Endothelial cell of umbilical vein (primary cell): ENCODE data around the gene MCM7.

ENCODE experiments used
- EZH2 ChIP-seq: IDR thresholded peaks from 2 replicates; pipeline ENCODE4 v1.6.1; 2012; ENCODE audit warnings: borderline replicate concordance, low read depth, mild to moderate bottlenecking, moderate library complexity, low read length, inconsistent platforms; ENCODE audit not compliant: severe bottlenecking
- FOS ChIP-seq: IDR thresholded peaks from 2 replicates; pipeline ENCODE4 v1.6.1; 2011; ENCODE audit warnings: mild to moderate bottlenecking, low read length, moderate library complexity, borderline replicate concordance; ENCODE audit not compliant: insufficient read depth
- GATA2 ChIP-seq: IDR thresholded peaks from 2 replicates; pipeline ENCODE4 v1.7.0; 2011; ENCODE audit warnings: low read depth, mild to moderate bottlenecking, moderate library complexity, mixed read lengths, low read length; ENCODE audit not compliant: insufficient read length, insufficient read depth
- POLR2A ChIP-seq: IDR thresholded peaks from 2 replicates; pipeline ENCODE4 v1.6.1; 2012; ENCODE audit warnings: low read depth, mild to moderate bottlenecking, control low read depth, low read length
- POLR2AphosphoS5 ChIP-seq: IDR thresholded peaks from 2 replicates; pipeline ENCODE4 v1.6.1; 2012; ENCODE audit warnings: low read depth, mild to moderate bottlenecking, control low read depth, low read length, moderate library complexity; ENCODE audit not compliant: insufficient read depth
- TF ChIP-seq, protein P1 (sequence below), 2 donors: IDR thresholded peaks; 1 replicate in 1 of 2; 2 replicates in 1 of 2; pipeline ENCODE4 v1.5.1; 2011; ENCODE audit warnings: low read length in 2 of 2, mild to moderate bottlenecking in 2 of 2, moderate library complexity in 2 of 2, control low read depth in 1 of 2, inconsistent platforms in 1 of 2, low read depth in 1 of 2; ENCODE audit not compliant: insufficient read depth in 1 of 2; ENCODE audit errors: extremely low read depth in 1 of 2
- TF ChIP-seq, protein P2 (sequence below): IDR thresholded peaks from 2 replicates; pipeline ENCODE4 v1.6.1; 2011; ENCODE audit not compliant: insufficient read depth, insufficient read length

DNA sequence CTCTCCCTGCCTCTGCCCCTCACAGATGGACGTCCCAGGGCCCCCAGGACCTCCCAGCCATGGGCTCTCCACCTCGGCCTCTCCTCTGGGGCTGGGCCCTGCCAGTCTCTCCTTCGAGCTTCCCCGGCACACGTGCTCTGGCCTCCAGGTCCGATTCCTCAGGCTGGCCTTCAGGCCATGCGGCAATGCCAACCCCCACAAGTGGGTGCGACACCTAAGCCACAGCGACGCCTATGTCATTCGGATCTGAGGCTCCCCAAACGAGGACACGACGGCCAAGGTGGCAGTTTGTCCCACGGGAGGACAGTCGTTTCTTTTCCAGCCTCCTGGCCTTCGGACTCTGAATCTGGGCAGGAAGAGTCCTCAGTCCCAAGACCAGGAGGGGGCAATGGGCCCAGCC is 5.4 kb upstream of the MCM7 start:
- TF ChIP-seq, protein P1, sequence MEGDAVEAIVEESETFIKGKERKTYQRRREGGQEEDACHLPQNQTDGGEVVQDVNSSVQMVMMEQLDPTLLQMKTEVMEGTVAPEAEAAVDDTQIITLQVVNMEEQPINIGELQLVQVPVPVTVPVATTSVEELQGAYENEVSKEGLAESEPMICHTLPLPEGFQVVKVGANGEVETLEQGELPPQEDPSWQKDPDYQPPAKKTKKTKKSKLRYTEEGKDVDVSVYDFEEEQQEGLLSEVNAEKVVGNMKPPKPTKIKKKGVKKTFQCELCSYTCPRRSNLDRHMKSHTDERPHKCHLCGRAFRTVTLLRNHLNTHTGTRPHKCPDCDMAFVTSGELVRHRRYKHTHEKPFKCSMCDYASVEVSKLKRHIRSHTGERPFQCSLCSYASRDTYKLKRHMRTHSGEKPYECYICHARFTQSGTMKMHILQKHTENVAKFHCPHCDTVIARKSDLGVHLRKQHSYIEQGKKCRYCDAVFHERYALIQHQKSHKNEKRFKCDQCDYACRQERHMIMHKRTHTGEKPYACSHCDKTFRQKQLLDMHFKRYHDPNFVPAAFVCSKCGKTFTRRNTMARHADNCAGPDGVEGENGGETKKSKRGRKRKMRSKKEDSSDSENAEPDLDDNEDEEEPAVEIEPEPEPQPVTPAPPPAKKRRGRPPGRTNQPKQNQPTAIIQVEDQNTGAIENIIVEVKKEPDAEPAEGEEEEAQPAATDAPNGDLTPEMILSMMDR (IDR thresholded peaks at IDR 0.05; ENCODE audit: extremely low read depth in 1 of 2, insufficient read depth in 1 of 2, low read depth in 1 of 2, low read length in 2 of 2) = no peak
- TF ChIP-seq, protein P2, sequence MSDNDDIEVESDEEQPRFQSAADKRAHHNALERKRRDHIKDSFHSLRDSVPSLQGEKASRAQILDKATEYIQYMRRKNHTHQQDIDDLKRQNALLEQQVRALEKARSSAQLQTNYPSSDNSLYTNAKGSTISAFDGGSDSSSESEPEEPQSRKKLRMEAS = no peak
- TF ChIP-seq POLR2A (no peak), EZH2 (no peak), POLR2AphosphoS5 (no peak), FOS (no peak), GATA2 (no peak)
